ENCODE measurements around the gene MAST2.

- TF ChIP-seq CTCF (conservative IDR thresholded peaks at IDR 0.05 in 1 of 2, IDR thresholded peaks at IDR 0.05 in 1 of 2; ENCODE audit: extremely low read depth in 1 of 2, insufficient read depth in 1 of 2, low read depth in 1 of 2, low read length in 2 of 2) (no peak), EZH2 (IDR thresholded peaks at IDR 0.05; ENCODE audit: borderline replicate concordance, low read length) (no peak)
Measured at GRCh38 chr1:46002551-46003150, 199.2 kb downstream of the MAST2 start.

Measured in mammary epithelial cell (primary cell).